ENCODE data around the gene EIF4E3. TPM values are rescaled to one million over a fixed set of nuclear protein-coding genes. Genes with fewer than 3 reads are reported as not detected.
A peak's percentile ranks its signal among the peaks of the same experiment; 100 is the strongest.

The EIF4E3 gene
- total RNA-seq, 2 experiments from 2014 or later, result 48.2 to 50.4 TPM

DNA sequence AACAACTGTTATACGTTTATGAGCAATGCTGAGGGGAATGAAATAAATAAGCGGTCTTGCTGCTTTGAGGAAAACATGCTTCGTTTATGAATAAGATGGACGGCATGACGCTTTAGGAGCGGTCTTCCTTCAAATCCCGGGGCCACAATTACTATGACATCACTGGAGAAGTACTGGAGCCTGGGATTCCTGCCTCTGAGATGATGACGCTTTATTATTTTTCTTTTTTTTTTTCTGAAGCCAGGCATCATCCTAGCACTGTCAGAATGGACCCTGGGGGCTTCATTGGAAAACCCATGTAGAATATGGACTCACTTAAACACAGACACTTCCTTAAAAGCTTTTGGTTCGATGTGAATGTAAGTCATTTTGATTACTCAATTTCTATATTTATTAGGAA lies 89.2 kb downstream of the EIF4E3 start:
- no peaks in the 10 kb centered on the region for H3K4me1 ChIP-seq (ENCODE audit: insufficient read depth, low read length)
- intact Hi-C loops (cut with DNase I, micrococcal nuclease), result no loop called here
- no peaks in the 10 kb centered on the region for H3K9me3 ChIP-seq (ENCODE audit: control insufficient read depth in 1 of 2, insufficient read depth in 1 of 2, low read length in 2 of 2)
- no peak overlapping the region for H3K4me3 ChIP-seq (ENCODE audit: low read length)
- no peaks in the 10 kb centered on the region for H3K9me3 Mint-ChIP-seq
- no peaks in the 10 kb centered on the region for H3K27me3 ChIP-seq (ENCODE audit: control insufficient read depth in 1 of 2, insufficient read depth in 2 of 2, low read length in 2 of 2)
- H3K36me3 Mint-ChIP-seq (ENCODE audit: low read depth), result peaks cover 3% of the 10 kb centered on the region
- no peak overlapping the region for H3K27ac ChIP-seq (ENCODE audit: low read depth in 1 of 2, low read length in 2 of 2)
- TF ChIP-seq, protein P1, sequence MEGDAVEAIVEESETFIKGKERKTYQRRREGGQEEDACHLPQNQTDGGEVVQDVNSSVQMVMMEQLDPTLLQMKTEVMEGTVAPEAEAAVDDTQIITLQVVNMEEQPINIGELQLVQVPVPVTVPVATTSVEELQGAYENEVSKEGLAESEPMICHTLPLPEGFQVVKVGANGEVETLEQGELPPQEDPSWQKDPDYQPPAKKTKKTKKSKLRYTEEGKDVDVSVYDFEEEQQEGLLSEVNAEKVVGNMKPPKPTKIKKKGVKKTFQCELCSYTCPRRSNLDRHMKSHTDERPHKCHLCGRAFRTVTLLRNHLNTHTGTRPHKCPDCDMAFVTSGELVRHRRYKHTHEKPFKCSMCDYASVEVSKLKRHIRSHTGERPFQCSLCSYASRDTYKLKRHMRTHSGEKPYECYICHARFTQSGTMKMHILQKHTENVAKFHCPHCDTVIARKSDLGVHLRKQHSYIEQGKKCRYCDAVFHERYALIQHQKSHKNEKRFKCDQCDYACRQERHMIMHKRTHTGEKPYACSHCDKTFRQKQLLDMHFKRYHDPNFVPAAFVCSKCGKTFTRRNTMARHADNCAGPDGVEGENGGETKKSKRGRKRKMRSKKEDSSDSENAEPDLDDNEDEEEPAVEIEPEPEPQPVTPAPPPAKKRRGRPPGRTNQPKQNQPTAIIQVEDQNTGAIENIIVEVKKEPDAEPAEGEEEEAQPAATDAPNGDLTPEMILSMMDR (IDR thresholded peaks at IDR 0.05), result no peak
- H3K4me3 Mint-ChIP-seq, result no peak overlapping the region
- no peaks in the 10 kb centered on the region for H3K4me1 Mint-ChIP-seq (ENCODE audit: low read depth)
- DNase-seq, result no peak
- H3K27ac Mint-ChIP-seq, result no peak overlapping the region
- no peaks in the 10 kb centered on the region for H3K27me3 Mint-ChIP-seq
- POLR2A ChIA-PET, result no interaction called here
- CTCF ChIA-PET, result no interaction called here
- no peak for ATAC-seq (ENCODE audit: poor library complexity)
- H3K36me3 ChIP-seq (ENCODE audit: insufficient read depth, low read length), result peaks cover 2% of the 10 kb centered on the region

DNA sequence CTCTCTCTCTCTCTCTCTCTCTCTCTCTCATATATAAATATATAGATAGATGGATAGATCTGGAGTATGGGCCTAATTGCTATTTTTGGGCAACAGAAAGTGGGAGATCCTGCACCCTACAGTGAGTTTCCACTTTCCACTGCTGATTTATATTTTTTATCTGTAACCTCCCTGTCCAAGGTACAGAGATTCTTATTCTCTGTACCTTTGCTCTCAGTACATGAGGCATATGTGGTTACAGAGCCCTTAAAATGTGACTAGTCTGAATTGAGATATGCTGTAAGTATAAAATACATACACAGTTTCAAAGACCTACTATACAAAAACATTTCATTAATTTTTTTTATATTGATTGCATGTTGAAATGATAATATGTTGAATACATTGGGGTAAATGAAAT lies 90.5 kb downstream of the EIF4E3 start:
- Mint-ChIP-seq H3K27me3 (no peaks in the 10 kb centered on the region), H3K36me3 (ENCODE audit: low read depth) (peaks cover 3% of the 10 kb centered on the region), H3K4me3 (no peak overlapping the region), H3K27ac (no peak overlapping the region), H3K4me1 (ENCODE audit: low read depth) (no peaks in the 10 kb centered on the region), H3K9me3 (no peaks in the 10 kb centered on the region)
- CTCF ChIA-PET, result no interaction called here
- intact Hi-C loops (cut with DNase I, micrococcal nuclease), result no loop called here
- H3K4me1 ChIP-seq (ENCODE audit: insufficient read depth, low read length), result no peaks in the 10 kb centered on the region
- TF ChIP-seq, protein P1 (IDR thresholded peaks at IDR 0.05), result no peak
- no peak overlapping the region for H3K4me3 ChIP-seq (ENCODE audit: low read length)
- DNase-seq, result no peak
- no peak for ATAC-seq (ENCODE audit: poor library complexity)
- no peaks in the 10 kb centered on the region for H3K9me3 ChIP-seq (ENCODE audit: control insufficient read depth in 1 of 2, insufficient read depth in 1 of 2, low read length in 2 of 2)
- peaks cover 2% of the 10 kb centered on the region for H3K36me3 ChIP-seq (ENCODE audit: insufficient read depth, low read length)
- POLR2A ChIA-PET, result no interaction called here
- no peak overlapping the region for H3K27ac ChIP-seq (ENCODE audit: low read depth in 1 of 2, low read length in 2 of 2)
- no peaks in the 10 kb centered on the region for H3K27me3 ChIP-seq (ENCODE audit: control insufficient read depth in 1 of 2, insufficient read depth in 2 of 2, low read length in 2 of 2)

GRCh38 chr3:71629711-71630110 lies 95.5 kb downstream of the EIF4E3 start:
- TF ChIP-seq, protein P1 (IDR thresholded peaks at IDR 0.05), result no peak
- Mint-ChIP-seq H3K4me3 (no peak overlapping the region), H3K36me3 (ENCODE audit: low read depth) (peaks cover 7% of the 10 kb centered on the region), H3K27ac (no peak overlapping the region), H3K9me3 (no peaks in the 10 kb centered on the region), H3K4me1 (ENCODE audit: low read depth) (no peaks in the 10 kb centered on the region), H3K27me3 (no peaks in the 10 kb centered on the region)
- no peaks in the 10 kb centered on the region for H3K4me1 ChIP-seq (ENCODE audit: insufficient read depth, low read length)
- ATAC-seq (ENCODE audit: poor library complexity), result no peak
- no peaks in the 10 kb centered on the region for H3K36me3 ChIP-seq (ENCODE audit: insufficient read depth, low read length)
- no peaks in the 10 kb centered on the region for H3K9me3 ChIP-seq (ENCODE audit: control insufficient read depth in 1 of 2, insufficient read depth in 1 of 2, low read length in 2 of 2)
- intact Hi-C loops (cut with DNase I, micrococcal nuclease), result no loop called here
- H3K27me3 ChIP-seq (ENCODE audit: control insufficient read depth in 1 of 2, insufficient read depth in 2 of 2, low read length in 2 of 2), result no peaks in the 10 kb centered on the region
- POLR2A ChIA-PET, result no interaction called here
- no peak overlapping the region for H3K4me3 ChIP-seq (ENCODE audit: low read length)
- CTCF ChIA-PET, result no interaction called here
- DNase-seq, result peak in 3 of 14 experiments; percentile 5 to 41 (median 28)
- no peak overlapping the region for H3K27ac ChIP-seq (ENCODE audit: low read depth in 1 of 2, low read length in 2 of 2)

Data from CD4-positive, alpha-beta T cell (primary cell).